NCI-H2171 (cell line): ENCODE data around the gene ZNF287.
A peak's percentile ranks its signal among the peaks of the same experiment; 100 is the strongest.
"Not testable (repeated sequence)": the region's sequence is repeated elsewhere in the genome, so short reads cannot be mapped to it uniquely, and the experiment has no call there.

Experiments used
- DNase-seq: peaks from one replicate; lab custom pipeline; 2025; lab: John Stamatoyannopoulos, UW

ZNF287 gene

DNA sequence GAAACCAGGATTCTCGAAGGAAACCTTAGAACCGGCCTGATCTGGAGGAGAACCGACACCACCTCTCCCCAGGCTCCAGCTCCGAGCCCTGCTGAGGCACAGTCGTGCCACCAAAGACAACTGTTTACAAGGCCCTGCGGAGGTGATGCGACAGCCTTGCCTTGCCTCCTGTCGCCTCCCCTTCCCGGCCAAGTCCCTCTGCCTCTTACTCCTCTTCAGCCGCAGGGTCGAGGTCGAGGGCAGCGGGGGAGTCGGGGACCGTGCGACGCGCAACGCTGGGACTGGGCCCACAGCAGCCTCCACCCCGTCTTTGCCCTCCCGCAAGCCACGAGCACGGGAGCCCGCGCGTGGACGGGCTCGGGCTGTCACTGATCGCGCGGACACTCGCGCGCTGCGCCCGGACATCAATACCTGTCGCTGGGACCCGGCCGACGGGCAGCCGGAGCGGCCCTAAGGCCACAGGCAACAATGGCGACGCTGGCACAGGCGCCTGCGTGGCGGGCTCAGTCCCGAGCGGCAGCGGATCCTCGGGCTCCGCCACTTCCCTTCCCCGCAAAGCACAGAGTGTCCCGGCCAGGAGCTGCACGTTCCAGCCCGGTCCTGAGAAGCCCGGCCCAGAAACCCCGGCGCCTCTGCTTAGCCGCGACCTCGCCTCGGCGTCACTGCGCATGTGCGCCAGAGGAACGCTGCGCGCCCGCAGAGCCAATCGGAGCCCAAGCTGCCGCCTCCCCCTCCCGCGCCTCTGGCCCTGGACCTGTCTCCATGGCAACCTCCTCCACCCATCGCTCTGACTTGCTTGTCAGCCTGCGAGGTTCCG, at the start of gene ZNF287:
TSS of gene ZNF287 (minus strand) at position 664 of the 817 bp plus-strand sequence. CDS start 1,473 bp downstream, outside the sequence.
- DNase-seq: peak; percentile 92

DNA sequence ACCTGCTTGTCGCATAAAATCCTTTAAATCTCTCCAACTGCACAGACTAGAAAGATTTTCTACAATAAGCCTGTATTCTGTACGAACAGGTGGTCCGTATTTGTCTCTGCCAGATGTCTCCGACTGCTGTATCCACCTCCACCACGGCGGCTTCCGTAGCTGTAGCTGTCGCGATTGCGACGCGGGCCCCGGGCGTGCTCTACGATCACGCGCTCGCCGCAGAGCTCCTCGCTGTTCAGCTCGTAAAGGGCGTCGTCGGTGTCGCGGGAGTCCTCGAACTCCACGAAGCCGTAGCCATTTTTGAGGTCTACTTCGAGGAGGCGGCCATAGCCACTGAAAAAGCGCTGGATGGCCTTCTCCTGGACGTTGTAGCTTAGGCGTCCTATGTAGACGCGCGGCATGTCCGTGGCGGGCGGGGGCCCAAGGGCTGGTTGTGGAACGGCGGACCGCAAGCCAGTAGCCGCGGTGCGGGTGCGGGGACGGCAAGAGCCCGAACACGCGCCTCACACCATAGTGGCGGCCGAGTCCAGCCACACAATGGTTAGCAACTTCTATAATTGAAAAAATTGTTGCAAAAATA, 48.6 kb upstream of the ZNF287 start:
- DNase-seq: no peak

DNA sequence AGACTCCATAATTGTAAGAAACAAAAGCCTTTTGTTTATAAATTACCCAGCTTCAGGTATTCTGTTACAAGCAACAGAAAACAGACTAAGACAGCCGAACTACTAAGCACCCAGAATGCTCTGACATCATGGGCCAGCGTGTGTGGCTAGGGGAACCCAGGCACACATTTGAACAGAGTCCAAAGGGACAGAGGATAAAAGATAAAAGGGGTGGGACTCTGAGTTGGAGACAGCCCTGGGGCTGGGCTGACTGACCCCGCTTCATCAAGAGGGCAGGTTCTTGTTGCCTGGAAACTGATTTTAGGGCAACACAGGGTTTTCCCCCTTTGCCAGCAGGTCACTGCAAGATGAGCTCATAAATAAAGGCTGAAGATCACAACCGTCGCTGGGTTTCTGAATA, 30.5 kb upstream of the ZNF287 start:
- DNase-seq: no peak

DNA sequence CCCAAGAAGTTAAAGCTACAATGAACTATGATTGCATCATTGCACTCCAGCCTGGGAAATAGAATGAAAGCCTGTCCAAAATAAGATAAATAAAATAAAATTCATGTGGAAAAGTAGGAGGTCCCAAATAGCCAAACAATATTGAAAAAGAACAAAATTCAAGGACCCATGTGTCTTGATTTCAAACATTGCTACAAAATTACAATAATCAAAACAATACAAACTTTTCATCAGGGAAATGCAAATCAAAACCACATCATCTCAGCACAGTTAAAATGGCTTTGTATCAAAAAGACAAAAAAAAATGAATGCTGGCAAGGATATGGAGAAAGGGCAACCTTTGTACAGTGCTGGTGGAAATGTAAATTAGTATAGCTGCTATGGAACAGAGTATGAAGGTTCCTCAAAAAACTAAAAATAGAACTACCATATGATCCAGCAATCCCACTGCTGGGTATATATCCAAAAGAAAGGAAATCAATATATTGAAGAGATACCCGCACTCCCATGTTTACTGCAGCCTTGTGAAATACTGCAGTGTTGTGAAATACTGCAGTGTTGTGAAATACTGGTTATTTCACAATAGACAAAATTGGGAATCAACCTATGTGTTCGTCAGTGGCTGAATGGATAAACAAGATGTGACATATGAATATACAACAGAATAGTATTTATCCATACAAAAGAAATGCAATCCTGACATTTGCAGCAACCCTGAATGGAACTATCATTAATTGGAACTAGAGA, 24.5 kb upstream of the ZNF287 start:
- no peak for DNase-seq

DNA sequence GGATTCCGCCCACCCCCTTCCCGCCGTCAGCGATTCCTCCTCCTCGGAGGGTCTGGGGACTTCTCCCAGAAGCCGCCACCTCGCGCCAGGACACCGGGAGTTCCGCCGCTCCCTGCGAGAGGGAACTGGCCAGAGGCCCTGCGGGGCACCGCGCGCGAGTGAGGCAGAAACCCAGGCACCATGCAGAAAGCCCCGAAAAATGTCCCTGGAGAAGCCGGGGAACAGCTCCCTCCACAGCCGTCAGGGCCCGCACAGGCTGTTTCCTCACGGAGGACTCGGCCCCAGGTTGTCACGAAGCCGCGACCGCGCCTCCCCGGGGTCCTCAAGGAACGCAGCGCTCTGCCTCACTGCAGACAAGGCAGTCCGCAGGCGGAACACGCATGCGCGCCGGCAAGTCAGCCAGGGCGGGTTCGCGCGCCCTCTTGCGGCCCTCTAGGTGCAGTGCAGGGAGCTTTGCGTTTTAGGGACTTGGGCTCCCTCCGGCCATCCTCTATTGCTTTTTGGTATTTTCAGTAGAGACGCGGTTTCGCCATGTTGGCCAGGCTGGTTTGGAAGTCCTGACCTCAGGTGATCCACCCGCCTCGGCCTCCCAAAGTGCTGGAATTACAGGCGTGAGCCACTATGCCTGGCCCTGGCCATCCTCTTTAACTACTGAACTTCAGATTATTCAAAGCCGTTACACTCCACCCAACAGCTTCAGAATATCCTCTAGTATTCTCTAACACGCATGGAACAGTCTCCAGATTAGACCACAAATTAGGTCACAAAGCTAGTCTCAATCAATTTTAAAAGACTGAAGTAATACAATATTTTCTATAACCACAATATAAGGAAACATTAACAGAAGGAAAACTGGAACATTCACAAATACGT, 20.3 kb upstream of the ZNF287 start:
- DNase-seq: peak; percentile 87

DNA sequence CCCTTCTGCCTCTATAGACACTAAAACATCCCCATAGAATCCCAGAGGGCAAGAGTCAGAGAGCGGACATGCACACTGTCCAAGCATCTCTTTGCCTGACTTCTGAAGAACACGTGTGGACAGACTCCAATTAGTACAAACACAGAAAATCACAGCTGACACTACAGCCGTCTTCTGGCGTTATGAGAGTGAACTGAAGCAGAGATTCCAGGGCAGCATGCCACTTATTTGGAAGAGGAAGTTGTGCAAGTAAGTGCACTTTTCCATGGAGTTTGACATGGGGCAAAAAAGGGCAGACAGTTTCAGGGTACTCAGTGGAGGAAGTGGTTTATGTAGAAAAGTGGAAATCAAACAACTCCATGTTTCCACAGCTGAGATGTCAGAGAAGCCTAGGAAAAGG, 16.8 kb upstream of the ZNF287 start:
- DNase-seq: no peak

DNA sequence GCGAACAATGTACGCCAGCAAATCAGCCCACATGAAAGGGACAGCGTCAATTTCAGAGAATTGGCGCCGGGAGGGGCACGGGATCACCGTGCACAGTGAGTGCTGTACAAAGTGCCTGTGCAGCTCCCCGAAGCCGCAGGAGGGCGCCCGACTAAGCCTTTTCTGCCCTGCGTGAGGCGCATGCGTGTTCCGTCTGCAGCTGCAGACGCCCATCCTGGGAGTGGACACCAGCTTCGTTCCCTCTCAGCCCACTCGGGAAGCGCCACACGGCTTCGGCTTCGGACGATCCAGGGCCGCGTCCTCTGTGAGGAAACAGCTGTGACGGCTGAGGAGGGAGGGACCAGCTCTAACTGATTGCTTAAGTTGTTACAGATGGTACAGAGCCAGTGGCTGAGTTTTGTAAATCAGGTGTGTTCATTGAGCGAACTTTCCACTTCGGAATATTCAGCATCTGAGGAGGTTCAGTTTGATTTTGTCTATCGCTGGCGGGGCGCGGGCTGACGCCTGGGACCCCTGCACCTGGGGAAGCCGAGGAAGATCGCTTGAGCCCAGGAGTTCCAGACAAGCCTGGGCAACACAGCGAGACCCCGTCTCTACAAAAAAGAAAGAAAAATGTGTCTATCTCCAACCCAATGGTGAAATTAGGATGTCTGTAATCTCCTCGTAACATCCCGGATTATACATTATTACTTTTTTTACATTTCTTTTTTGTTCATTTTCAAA, 15.4 kb upstream of the ZNF287 start:
- DNase-seq: peak; percentile 86

DNA sequence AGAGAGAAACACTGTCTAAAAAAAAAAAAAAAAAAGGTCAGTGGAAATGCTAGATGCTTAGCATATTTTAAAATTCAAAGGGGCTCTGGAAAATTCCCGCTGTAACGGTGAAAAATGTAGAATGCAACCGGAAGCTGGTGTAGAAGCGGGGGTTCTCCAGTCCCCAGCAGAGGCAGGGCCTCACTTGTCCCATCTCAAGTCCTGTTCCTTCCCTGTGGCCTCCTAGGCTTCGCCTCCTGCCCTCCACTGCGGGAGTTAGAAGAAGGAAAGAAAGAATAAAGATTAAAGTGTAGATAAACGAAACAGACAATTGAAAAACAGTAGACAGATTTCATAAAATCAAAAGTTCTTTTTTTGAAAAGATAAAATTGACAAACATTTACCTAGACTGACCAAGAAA, 14.8 kb upstream of the ZNF287 start:
- DNase-seq: no peak

DNA sequence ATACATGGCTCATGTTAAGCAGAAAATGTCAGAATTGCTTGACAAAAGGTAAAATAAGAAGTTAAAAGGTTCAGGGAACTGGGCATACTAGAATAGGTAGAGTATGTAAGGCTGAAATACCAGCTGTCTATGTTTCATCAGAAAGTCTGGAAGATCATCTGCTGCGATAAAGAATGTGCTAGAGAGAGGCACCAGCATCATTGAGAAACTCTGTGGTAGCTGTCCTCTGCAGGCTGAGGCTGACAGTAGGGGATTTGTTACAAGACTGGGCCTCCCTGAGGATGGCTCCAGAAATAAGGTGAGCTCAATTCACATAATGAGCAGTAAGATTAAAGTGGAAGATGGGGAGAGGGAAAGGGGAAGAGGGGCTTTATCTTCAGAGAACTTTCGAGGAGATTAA, 4.5 kb upstream of the ZNF287 start:
- no peak for DNase-seq

DNA sequence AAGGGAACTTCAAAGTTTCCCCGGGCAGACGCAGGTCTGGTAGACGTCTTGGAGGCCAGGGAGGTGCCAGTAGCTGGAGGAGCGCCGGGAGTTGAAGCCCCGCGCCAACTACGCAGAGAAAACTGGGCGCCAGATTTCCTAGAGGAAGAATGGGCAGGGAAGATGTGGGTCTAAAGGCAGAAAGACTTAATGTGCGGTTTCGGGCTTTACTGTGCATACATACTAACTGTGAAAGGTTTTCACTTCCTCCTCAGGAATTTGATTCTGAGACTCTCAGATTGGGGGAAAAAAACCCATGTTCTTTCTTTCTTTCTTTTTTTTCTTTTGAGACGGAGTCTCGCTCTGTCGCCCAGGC, 331 bp upstream of the ZNF287 start:
- no peak for DNase-seq

DNA sequence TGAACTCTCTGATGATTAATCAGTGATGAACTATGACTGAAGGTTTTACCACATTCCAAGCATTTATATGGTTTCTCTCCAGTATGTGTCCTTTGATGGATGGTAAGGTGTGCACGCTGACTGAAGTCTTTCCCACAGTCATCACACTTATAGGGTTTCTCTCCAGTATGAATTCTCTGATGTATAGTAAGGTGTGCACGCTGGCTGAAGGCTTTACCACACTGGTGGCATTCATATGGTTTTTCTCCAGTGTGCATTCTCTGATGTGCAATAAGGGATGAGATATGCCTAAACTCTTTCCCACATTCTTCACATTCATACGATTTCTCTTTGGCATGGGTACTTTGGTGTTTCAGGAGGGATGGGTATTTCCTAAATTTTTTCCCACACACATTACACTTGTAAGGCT, 16.4 kb downstream of the ZNF287 start:
- no peak for DNase-seq

DNA sequence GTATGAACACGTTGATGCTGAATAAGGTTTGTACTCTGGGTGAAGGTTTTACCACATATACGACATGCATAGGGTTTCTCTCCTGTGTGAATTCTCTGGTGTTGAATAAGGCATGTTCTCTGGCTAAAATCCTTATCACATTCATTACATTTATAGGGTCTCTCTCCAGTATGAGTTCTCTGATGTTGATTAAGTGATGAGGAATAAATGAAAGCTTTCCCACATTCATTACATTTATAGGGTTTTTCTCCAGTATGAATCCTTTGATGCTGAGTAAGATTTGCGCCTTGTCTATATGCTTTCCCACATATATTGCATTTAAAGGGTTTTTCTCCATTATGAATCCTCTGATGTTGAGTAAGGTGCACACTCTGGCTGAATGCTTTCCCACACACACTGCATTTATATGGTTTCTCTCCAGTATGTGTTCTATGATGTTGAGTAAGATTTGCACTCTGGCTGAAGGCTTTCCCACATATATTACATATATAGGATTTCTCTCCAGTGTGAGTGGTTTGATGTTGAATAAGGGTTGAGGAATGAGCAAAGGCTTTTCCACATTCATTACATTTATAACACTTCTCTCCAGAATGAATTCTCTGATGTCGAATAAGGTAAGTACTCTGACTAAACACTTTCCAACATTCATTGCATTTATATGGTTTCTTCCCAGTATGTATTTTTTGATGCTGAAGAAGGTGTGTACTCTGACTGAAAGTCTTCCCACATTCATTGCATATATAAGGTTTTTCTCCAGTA, 16.9 kb downstream of the ZNF287 start:
- DNase-seq: no peak

DNA sequence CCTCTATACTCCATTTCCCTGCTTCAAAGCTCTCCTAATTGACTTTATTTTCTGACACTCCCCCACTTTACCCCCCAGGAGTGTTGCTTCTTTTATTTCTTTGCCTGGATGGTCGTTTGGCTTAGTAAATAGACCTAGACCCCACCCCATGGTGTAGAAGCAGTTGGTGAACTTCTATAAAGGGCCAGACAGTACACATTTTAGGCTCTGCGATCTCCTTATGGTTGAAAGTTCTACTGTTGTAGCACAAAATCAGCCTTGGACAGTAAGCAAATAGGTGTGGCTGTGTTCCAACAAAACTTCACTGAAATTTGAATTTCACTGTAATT, 31.9 kb downstream of the ZNF287 start:
- DNase-seq: no peak

DNA sequence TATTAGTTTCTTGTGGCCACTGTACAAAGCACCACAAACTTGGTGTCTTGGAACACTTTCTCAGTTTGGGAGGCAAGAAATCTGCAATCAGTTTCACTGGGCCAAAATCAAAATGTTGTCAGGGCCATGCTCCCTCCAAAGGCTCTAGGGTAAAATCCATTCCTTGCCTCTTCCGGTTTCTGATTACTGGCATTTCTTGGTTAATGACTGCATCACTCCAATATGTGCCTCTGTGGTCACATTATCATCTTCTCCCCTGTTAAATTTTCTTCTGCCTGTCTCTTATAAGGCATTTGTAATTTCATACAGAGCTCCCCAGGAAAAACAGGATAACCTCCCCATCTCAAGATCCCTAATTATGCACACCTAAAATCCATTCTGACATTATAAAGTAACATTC, 34.8 kb downstream of the ZNF287 start:
- DNase-seq: no peak

DNA sequence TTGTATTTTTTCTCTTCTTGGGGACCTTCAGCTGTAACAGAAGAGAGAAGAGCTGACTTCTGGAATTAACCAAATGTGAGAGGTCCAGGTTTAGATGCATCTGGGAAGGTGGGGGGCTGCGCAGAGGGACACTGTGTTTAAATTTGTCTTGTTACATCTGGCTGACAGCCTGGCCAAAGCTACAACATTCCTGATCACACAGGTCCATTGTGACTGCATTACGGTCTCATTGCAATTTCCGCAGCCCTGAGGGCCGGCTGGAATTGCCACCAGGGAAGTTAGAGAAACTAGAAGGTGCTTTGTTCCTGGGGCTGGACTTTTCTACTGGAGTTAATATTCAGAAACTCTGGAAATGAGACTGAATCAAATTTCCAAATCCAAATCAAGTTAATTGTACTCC, 39.1 kb downstream of the ZNF287 start:
- no peak for DNase-seq

DNA sequence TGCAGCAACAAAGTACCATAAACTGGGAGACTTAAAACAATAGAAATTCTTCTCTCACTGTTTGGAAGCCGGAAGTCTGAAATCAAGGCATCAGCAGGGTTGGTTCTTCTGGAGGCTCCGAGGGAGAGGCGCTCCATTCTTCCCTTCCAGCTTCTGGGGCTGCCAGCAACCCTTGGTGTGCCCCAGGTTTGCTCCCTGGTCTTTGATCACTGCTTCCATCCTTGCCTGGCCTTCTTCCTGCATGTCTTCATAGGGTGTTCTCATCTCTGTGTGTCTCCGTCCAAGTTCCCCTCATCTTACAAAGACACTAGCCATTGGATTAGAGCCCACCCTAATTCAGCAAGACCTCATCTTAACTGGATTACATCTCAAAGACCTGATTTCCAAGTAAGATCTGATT, 41.7 kb downstream of the ZNF287 start:
- no peak for DNase-seq

DNA sequence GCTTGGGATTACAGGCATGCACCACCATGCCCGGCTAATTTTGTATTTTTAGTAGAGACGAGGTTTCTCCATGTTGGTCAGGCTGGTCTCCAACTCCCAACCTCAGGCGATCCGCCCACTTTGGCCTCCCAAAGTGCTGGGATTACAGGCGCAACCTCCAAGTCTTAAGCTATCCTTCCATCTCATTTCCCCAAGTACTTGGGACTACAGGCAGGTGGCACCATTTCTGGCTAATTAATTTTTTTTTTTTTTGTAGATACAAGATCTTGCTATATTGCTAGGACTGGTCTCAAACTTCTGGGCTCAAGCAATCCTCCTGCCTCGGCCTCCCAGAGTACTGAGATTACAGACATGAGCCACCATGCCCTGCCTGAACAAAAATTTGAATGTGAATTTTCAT, 43.4 kb downstream of the ZNF287 start:
- DNase-seq: not testable (repeated sequence)

DNA sequence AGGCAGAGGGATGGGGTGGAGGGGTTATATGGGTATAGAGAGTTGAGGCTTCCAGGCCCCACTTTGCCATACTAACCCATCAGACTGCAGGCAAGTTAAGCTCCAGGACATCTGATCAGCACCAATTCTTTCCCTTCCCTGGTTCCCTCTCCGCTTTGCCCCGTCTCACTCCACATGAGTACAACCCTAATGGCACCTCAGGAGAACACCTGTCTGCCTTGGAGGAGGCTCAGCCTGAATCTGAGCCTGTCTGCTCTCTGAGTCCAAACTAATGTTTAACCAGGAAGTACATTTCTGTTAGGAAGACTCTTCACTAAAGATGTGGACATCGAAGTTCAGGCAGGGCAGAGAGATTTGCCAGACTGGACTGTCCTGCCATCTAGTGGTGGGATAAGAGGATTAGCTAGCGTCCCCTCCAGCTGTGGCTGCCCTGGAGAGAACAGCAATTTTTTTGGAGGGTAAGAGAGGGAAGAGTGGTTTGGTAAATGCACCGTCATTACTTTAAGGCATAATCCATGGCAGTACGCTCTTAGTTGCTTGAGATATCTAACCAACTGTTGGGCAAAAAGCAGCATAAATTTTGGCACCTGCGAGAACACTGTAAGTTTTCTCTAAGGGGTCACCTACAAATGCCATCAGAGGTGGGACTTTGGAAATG, 47.8 kb downstream of the ZNF287 start:
- DNase-seq: peak; percentile 57

DNA sequence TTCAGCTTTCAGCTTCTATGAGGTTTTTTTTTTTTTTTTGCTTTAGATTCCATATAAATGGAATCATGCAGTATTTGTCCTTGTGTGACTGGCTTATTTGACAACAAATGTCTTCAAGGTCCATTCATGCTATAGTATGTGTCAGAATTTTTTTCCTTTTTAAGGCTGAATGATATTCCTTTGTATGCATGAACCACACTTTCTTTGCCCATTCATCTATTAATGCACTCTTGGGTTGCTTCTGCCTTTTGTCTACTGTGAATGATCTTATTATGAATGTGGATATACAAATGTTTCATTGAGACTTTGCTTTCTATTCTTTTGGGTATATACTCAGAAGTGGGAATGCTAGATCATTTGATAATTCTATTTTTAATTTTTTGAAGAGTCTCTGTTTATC, 50.0 kb downstream of the ZNF287 start:
- no peak for DNase-seq

DNA sequence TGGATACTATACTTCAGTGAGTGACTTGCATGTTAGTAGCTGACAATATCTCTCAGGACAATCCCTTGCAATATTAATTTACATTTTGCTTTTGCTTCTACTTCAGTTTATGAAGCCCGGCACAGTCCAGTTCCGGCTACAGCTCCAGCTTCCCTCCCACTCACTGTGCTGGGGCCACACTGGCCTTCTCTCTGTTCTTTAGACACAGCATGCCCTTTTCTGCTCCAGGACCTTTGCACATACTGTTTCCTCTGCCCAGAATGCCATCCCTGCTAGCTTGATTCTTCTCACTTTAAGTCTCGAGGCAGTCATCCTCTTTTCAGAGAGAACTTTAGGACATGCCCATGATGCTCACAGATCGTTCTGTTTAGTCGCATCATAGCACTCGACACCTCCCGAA, 51.5 kb downstream of the ZNF287 start:
- no peak for DNase-seq
